GM10266 (cell line): ENCODE data around the gene PACS1.

ENCODE experiments used
- DNase-seq: peaks from one replicate; pipeline ENCODE4 v3.0.0; 2012; ENCODE audit errors: extremely low spot score
- CTCF ChIP-seq: IDR thresholded peaks from 2 replicates; pipeline ENCODE4 v1.5.1; 2012; ENCODE audit warnings: mild to moderate bottlenecking, low read depth; ENCODE audit not compliant: control insufficient read depth, insufficient read depth; ENCODE audit errors: missing control alignments

Gene PACS1

GRCh38 chr11:66278363-66279091, 208.5 kb downstream of the PACS1 start:
- DNase-seq = no peak
- TF ChIP-seq CTCF = no peak

GRCh38 chr11:66279092-66279734, 209.1 kb downstream of the PACS1 start:
- TF ChIP-seq CTCF = no peak
- DNase-seq = no peak

- DNase-seq = no peak
- TF ChIP-seq CTCF = no peak
These were observed 210.4 kb downstream of the PACS1 start for GRCh38 chr11:66280428-66280827.

GRCh38 chr11:66281001-66281400, 210.9 kb downstream of the PACS1 start:
- no peak for DNase-seq
- no peak for TF ChIP-seq CTCF

GRCh38 chr11:66281776-66282467, 211.8 kb downstream of the PACS1 start:
- DNase-seq = no peak
- TF ChIP-seq CTCF = no peak

- TF ChIP-seq CTCF = peak; percentile 98
- peak; percentile 99 for DNase-seq
These were observed 212.7 kb downstream of the PACS1 start for GRCh38 chr11:66282468-66283455.
